ENCODE data around the gene SUSD5. TPM values are rescaled to one million over a fixed set of nuclear protein-coding genes. Genes with fewer than 3 reads are reported as not detected.

Gene SUSD5
- total RNA-seq, 1 experiment from 2014 or later, result 1.2 TPM

DNA sequence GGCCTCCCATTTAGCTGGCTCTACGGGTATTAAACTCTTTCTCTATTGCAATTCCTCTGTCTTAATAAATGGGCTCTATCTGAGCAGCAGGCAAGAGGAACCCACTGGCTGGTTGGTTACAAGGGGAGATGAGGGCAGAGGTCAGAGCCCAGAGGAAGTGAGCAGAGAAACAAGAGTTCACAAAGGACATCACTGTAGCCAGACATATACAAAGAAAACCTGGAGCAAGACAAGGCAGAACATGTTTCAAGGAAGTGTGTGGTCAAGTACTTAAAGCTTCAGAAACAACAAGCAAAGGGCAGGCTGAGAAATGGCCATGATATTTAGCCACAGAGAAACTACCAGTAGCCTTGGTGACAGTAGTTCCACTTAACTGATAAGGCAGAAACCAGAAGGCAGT, 24.3 kb downstream of the SUSD5 start:
- Mint-ChIP-seq H3K27me3 (ENCODE audit: low read depth) (no peaks in the 10 kb centered on the region), H3K4me1 (no peaks in the 10 kb centered on the region), H3K4me3 (no peak overlapping the region), H3K36me3 (no peaks in the 10 kb centered on the region), H3K27ac (no peak overlapping the region), H3K9me3 (no peaks in the 10 kb centered on the region)
- no peak for DNase-seq (ENCODE audit: low spot score)
- no peak for ATAC-seq
- ChIA-PET CTCF (no interaction called here), POLR2A (no interaction called here)
- no peak for TF ChIP-seq ZBTB21 (CRISPR knock-in tag; IDR thresholded peaks at IDR 0.05; ENCODE audit: borderline replicate concordance)
- TF ChIP-seq, protein P1, sequence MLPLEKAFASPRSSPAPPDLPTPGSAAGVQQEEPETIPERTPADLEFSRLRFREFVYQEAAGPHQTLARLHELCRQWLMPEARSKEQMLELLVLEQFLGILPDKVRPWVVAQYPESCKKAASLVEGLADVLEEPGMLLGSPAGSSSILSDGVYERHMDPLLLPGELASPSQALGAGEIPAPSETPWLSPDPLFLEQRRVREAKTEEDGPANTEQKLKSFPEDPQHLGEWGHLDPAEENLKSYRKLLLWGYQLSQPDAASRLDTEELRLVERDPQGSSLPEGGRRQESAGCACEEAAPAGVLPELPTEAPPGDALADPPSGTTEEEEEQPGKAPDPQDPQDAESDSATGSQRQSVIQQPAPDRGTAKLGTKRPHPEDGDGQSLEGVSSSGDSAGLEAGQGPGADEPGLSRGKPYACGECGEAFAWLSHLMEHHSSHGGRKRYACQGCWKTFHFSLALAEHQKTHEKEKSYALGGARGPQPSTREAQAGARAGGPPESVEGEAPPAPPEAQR (CRISPR knock-in tag; IDR thresholded peaks at IDR 0.05), result no peak
- TF ChIP-seq, protein P2, sequence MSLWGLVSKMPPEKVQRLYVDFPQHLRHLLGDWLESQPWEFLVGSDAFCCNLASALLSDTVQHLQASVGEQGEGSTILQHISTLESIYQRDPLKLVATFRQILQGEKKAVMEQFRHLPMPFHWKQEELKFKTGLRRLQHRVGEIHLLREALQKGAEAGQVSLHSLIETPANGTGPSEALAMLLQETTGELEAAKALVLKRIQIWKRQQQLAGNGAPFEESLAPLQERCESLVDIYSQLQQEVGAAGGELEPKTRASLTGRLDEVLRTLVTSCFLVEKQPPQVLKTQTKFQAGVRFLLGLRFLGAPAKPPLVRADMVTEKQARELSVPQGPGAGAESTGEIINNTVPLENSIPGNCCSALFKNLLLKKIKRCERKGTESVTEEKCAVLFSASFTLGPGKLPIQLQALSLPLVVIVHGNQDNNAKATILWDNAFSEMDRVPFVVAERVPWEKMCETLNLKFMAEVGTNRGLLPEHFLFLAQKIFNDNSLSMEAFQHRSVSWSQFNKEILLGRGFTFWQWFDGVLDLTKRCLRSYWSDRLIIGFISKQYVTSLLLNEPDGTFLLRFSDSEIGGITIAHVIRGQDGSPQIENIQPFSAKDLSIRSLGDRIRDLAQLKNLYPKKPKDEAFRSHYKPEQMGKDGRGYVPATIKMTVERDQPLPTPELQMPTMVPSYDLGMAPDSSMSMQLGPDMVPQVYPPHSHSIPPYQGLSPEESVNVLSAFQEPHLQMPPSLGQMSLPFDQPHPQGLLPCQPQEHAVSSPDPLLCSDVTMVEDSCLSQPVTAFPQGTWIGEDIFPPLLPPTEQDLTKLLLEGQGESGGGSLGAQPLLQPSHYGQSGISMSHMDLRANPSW (CRISPR knock-in tag; conservative IDR thresholded peaks at IDR 0.05; ENCODE audit: low read depth), result no peak
- TF ChIP-seq ZNF121 (CRISPR knock-in tag; IDR thresholded peaks at IDR 0.05), result no peak
- TF ChIP-seq RELA (CRISPR knock-in tag; IDR thresholded peaks at IDR 0.05; ENCODE audit: borderline replicate concordance), result no peak
- no peak for TF ChIP-seq IRF2 (CRISPR knock-in tag; IDR thresholded peaks at IDR 0.05; ENCODE audit: borderline replicate concordance, low read depth)
- TF ChIP-seq, protein P3, sequence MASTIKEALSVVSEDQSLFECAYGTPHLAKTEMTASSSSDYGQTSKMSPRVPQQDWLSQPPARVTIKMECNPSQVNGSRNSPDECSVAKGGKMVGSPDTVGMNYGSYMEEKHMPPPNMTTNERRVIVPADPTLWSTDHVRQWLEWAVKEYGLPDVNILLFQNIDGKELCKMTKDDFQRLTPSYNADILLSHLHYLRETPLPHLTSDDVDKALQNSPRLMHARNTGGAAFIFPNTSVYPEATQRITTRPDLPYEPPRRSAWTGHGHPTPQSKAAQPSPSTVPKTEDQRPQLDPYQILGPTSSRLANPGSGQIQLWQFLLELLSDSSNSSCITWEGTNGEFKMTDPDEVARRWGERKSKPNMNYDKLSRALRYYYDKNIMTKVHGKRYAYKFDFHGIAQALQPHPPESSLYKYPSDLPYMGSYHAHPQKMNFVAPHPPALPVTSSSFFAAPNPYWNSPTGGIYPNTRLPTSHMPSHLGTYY (CRISPR knock-in tag; IDR thresholded peaks at IDR 0.05), result no peak
- TF ChIP-seq, protein P4, sequence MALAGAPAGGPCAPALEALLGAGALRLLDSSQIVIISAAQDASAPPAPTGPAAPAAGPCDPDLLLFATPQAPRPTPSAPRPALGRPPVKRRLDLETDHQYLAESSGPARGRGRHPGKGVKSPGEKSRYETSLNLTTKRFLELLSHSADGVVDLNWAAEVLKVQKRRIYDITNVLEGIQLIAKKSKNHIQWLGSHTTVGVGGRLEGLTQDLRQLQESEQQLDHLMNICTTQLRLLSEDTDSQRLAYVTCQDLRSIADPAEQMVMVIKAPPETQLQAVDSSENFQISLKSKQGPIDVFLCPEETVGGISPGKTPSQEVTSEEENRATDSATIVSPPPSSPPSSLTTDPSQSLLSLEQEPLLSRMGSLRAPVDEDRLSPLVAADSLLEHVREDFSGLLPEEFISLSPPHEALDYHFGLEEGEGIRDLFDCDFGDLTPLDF (CRISPR knock-in tag; IDR thresholded peaks at IDR 0.05), result no peak
- TF ChIP-seq NR2C2 (CRISPR knock-in tag; IDR thresholded peaks at IDR 0.05), result no peak
- TF ChIP-seq, protein P5, sequence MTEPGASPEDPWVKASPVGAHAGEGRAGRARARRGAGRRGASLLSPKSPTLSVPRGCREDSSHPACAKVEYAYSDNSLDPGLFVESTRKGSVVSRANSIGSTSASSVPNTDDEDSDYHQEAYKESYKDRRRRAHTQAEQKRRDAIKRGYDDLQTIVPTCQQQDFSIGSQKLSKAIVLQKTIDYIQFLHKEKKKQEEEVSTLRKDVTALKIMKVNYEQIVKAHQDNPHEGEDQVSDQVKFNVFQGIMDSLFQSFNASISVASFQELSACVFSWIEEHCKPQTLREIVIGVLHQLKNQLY (CRISPR knock-in tag; IDR thresholded peaks at IDR 0.05), result no peak
- TF ChIP-seq, protein P6, sequence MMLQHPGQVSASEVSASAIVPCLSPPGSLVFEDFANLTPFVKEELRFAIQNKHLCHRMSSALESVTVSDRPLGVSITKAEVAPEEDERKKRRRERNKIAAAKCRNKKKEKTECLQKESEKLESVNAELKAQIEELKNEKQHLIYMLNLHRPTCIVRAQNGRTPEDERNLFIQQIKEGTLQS (CRISPR knock-in tag; conservative IDR thresholded peaks at IDR 0.05), result no peak
- TF ChIP-seq ZNF317 (CRISPR knock-in tag; IDR thresholded peaks at IDR 0.05; ENCODE audit: borderline replicate concordance, low read depth), result no peak
- TF ChIP-seq, protein P7, sequence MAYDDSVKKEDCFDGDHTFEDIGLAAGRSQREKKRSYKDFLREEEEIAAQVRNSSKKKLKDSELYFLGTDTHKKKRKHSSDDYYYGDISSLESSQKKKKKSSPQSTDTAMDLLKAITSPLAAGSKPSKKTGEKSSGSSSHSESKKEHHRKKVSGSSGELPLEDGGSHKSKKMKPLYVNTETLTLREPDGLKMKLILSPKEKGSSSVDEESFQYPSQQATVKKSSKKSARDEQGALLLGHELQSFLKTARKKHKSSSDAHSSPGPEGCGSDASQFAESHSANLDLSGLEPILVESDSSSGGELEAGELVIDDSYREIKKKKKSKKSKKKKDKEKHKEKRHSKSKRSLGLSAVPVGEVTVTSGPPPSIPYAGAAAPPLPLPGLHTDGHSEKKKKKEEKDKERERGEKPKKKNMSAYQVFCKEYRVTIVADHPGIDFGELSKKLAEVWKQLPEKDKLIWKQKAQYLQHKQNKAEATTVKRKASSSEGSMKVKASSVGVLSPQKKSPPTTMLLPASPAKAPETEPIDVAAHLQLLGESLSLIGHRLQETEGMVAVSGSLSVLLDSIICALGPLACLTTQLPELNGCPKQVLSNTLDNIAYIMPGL (CRISPR knock-in tag; IDR thresholded peaks at IDR 0.05), result no peak
- no peak for TF ChIP-seq JAZF1 (CRISPR knock-in tag; IDR thresholded peaks at IDR 0.05)
- no peak for TF ChIP-seq EMX1 (CRISPR knock-in tag; IDR thresholded peaks at IDR 0.05)
- no peak for TF ChIP-seq TEAD1 (CRISPR knock-in tag; IDR thresholded peaks at IDR 0.05)
- no peak for TF ChIP-seq SP1 (CRISPR knock-in tag; conservative IDR thresholded peaks at IDR 0.05)

DNA sequence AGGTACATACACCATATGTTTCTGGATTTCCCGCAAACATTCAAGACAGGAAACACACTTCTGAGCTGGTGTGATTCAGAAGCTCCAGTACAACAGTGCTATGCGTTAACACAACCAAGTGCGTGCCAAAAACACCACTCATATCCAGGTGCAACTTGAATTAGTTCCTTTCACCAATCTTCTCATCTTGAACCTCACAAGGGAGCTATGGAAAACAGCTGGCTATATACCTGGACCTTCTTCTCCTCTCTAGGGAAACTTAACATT, 31.3 kb downstream of the SUSD5 start:
- Mint-ChIP-seq H3K27ac (no peak overlapping the region), H3K27me3 (ENCODE audit: low read depth) (no peaks in the 10 kb centered on the region), H3K9me3 (peaks cover 10% of the 10 kb centered on the region; the same call in 1 of the 2 replicates), H3K36me3 (no peaks in the 10 kb centered on the region), H3K4me1 (no peaks in the 10 kb centered on the region; the same call in 1 of the 2 replicates), H3K4me3 (no peak overlapping the region)
- ChIA-PET CTCF (interaction anchor here (0.9 kb wide), 1 partner anchor 185 kb away, joined by 4 read pairs; no protein-coding TSS in a partner anchor), POLR2A (no interaction called here)
- no peak for DNase-seq (ENCODE audit: low spot score)
- ATAC-seq, result no peak
- TF ChIP-seq SP1 (CRISPR knock-in tag; conservative IDR thresholded peaks at IDR 0.05) (no peak), CREB1 (CRISPR knock-in tag; IDR thresholded peaks at IDR 0.05) (no peak), NR3C1 (CRISPR knock-in tag; conservative IDR thresholded peaks at IDR 0.05; ENCODE audit: low read depth) (no peak), ZNF219 (CRISPR knock-in tag; IDR thresholded peaks at IDR 0.05; ENCODE audit: borderline replicate concordance) (no peak), CREM (CRISPR knock-in tag; IDR thresholded peaks at IDR 0.05) (no peak)
- TF ChIP-seq, protein P8, sequence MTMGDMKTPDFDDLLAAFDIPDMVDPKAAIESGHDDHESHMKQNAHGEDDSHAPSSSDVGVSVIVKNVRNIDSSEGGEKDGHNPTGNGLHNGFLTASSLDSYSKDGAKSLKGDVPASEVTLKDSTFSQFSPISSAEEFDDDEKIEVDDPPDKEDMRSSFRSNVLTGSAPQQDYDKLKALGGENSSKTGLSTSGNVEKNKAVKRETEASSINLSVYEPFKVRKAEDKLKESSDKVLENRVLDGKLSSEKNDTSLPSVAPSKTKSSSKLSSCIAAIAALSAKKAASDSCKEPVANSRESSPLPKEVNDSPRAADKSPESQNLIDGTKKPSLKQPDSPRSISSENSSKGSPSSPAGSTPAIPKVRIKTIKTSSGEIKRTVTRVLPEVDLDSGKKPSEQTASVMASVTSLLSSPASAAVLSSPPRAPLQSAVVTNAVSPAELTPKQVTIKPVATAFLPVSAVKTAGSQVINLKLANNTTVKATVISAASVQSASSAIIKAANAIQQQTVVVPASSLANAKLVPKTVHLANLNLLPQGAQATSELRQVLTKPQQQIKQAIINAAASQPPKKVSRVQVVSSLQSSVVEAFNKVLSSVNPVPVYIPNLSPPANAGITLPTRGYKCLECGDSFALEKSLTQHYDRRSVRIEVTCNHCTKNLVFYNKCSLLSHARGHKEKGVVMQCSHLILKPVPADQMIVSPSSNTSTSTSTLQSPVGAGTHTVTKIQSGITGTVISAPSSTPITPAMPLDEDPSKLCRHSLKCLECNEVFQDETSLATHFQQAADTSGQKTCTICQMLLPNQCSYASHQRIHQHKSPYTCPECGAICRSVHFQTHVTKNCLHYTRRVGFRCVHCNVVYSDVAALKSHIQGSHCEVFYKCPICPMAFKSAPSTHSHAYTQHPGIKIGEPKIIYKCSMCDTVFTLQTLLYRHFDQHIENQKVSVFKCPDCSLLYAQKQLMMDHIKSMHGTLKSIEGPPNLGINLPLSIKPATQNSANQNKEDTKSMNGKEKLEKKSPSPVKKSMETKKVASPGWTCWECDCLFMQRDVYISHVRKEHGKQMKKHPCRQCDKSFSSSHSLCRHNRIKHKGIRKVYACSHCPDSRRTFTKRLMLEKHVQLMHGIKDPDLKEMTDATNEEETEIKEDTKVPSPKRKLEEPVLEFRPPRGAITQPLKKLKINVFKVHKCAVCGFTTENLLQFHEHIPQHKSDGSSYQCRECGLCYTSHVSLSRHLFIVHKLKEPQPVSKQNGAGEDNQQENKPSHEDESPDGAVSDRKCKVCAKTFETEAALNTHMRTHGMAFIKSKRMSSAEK (CRISPR knock-in tag; IDR thresholded peaks at IDR 0.05; ENCODE audit: borderline replicate concordance), result no peak
